Gastrocnemius medialis (tissue), 4 donors: ENCODE measurements around the gene PSME3. TPM values are rescaled to one million over a fixed set of nuclear protein-coding genes. Genes with fewer than 3 reads are reported as not detected.
A peak's percentile ranks its signal among the peaks of the same experiment; 100 is the strongest.
"Not testable (repeated sequence)": the region's sequence is repeated elsewhere in the genome, so short reads cannot be mapped to it uniquely, and the experiment has no call there.

ENCODE experiments used
- ATAC-seq, 2 donors: fragments of 150-250 bp; one replicate each; pipeline ENCODE4 v1.9.1; 2016
- DNase-seq, 2 donors: peaks; one replicate each; pipeline ENCODE4 v3.0.0-alpha.2; 2019
- H3K27ac ChIP-seq, 4 donors: fragments of 200-600 bp; sonication (generic); 1 replicate in 1 of 4; 2 replicates in 3 of 4; pipeline ENCODE4 v1.5.1; 2016 to 2018; ENCODE audit warnings: mild to moderate bottlenecking in 2 of 4, moderate library complexity in 1 of 4
- H3K27me3 ChIP-seq, 3 donors: fragments of 200-600 bp; sonication (generic) in 2 of 3; 1 replicate in 1 of 3; 2 replicates in 2 of 3; pipeline versions ENCODE4 v1.5.1 to v1.6.0; 2016 to 2019; ENCODE audit warnings: mild to moderate bottlenecking in 1 of 3, moderate library complexity in 1 of 3
- H3K36me3 ChIP-seq, 2 donors: fragments of 200-600 bp; sonication (generic) in 1 of 2; one replicate each; pipeline ENCODE4 v1.5.1; 2017 to 2018
- H3K4me1 ChIP-seq, 2 donors: fragments of 200-600 bp; sonication (generic) in 1 of 2; one replicate each; pipeline ENCODE4 v1.5.1; 2016 to 2017; ENCODE audit warnings: mild to moderate bottlenecking in 2 of 2
- H3K4me3 ChIP-seq, 4 donors: fragments of 200-600 bp; sonication (generic) in 3 of 4; 1 replicate in 1 of 4; 2 replicates in 3 of 4; pipeline ENCODE4 v1.5.1; 2016 to 2019; ENCODE audit warnings: mild to moderate bottlenecking in 2 of 4
- H3K9me3 ChIP-seq, 3 donors: fragments of 200-600 bp; sonication (generic) in 2 of 3; 1 replicate in 1 of 3; 2 replicates in 2 of 3; pipeline ENCODE4 v1.5.1; 2016 to 2019
- POLR2A ChIP-seq, 2 donors: fragments of 450-650 bp; IDR thresholded peaks; one replicate each; pipeline ENCODE4 v1.6.1; 2017; ENCODE audit warnings: antibody characterized with exemption in 2 of 2, mild to moderate bottlenecking in 2 of 2, moderate library complexity in 2 of 2
- in situ Hi-C, 4 donors: fragments of 200-750 bp; cut with MboI; loops; one replicate each; pipeline versions ENCODE4 v1.15.0 to v1.8.0; 2017; ENCODE audit warnings: low sequenced_read_pairs in 4 of 4
- intact Hi-C: fragments of 100-400 bp; cut with DNase I; formaldehyde crosslinking; loops from one replicate; pipeline ENCODE4 v1.15.1; 2023; ENCODE audit warnings: low total_unique reads
- total RNA-seq, 4 donors: library from RNA; depleted of rRNA; stranded (reverse); fragments of >200 nt; gene quantifications; one replicate each; pipeline versions ENCODE4 v1.1.0 to v1.2.3, GENCODE V29; 2016
- TF ChIP-seq, protein P1 (sequence below), 5 experiments: fragments of 450-650 bp in 3 of 5; fragments of 200-600 bp in 2 of 5; sonication (generic) in 2 of 5; IDR thresholded peaks in 4 of 5; conservative IDR thresholded peaks in 1 of 5; 1 replicate in 4 of 5; 2 replicates in 1 of 5; pipeline ENCODE4 v1.5.1; 2016 to 2019; ENCODE audit warnings: antibody characterized with exemption in 5 of 5, mild to moderate bottlenecking in 3 of 5, moderate library complexity in 3 of 5

Gene PSME3
- total RNA-seq, 4 donors from 2014 or later: 84.2 to 101 (median 88.7) TPM

DNA sequence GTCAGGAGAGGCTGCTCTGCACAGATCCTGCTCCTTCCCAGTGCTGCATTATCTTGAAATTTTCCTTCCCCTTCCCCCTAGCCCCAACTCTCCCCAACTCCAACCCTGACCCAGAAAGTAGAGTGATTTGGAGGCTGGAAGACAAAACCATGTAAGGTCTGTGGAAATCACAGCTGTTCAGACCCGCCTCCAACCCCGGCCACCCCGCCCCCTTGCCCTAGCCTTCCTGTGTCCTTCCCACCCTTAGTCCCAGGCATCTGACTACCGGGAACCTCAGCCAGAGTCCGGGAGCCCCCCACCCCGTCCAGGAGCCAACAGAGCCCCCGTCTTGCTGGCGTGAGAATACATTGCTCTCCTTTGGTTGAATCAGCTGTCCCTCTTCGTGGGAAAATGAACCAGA, 17.8 kb downstream of the PSME3 start, which contains the start of gene AOC3:
Gene AOC3, plus strand, starts transcription at position 246 of the 400 bp plus-strand sequence. Its CDS starts 145 bp downstream, at position 391.
- in situ Hi-C loops (no loop called here), intact Hi-C loops (no loop called here)
- Histone ChIP-seq H3K9me3 (no peaks in the 10 kb centered on the region), H3K27ac (peak within 1 kb of the TSS in 3 of 4 donors; percentile 64 to 72 (median 64)), H3K4me3 (peak within 1 kb of the TSS in 3 of 4 donors; percentile 26 to 45 (median 43)), H3K27me3 (peaks cover 0 to 14% (median 0%) of the 10 kb centered on the region in 3 donors), H3K4me1 (peaks cover 0 to 6% of the 10 kb centered on the region in 2 donors), H3K36me3 (no peaks in the 10 kb centered on the region)
- TF ChIP-seq, protein P1, sequence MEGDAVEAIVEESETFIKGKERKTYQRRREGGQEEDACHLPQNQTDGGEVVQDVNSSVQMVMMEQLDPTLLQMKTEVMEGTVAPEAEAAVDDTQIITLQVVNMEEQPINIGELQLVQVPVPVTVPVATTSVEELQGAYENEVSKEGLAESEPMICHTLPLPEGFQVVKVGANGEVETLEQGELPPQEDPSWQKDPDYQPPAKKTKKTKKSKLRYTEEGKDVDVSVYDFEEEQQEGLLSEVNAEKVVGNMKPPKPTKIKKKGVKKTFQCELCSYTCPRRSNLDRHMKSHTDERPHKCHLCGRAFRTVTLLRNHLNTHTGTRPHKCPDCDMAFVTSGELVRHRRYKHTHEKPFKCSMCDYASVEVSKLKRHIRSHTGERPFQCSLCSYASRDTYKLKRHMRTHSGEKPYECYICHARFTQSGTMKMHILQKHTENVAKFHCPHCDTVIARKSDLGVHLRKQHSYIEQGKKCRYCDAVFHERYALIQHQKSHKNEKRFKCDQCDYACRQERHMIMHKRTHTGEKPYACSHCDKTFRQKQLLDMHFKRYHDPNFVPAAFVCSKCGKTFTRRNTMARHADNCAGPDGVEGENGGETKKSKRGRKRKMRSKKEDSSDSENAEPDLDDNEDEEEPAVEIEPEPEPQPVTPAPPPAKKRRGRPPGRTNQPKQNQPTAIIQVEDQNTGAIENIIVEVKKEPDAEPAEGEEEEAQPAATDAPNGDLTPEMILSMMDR (IDR thresholded peaks at IDR 0.05 in 4 of 5, conservative IDR thresholded peaks at IDR 0.05 in 1 of 5): no peak
- no peak for TF ChIP-seq POLR2A (IDR thresholded peaks at IDR 0.05)
- DNase-seq (no peak), ATAC-seq (peak in 1 of 2 donors; percentile 16)

DNA sequence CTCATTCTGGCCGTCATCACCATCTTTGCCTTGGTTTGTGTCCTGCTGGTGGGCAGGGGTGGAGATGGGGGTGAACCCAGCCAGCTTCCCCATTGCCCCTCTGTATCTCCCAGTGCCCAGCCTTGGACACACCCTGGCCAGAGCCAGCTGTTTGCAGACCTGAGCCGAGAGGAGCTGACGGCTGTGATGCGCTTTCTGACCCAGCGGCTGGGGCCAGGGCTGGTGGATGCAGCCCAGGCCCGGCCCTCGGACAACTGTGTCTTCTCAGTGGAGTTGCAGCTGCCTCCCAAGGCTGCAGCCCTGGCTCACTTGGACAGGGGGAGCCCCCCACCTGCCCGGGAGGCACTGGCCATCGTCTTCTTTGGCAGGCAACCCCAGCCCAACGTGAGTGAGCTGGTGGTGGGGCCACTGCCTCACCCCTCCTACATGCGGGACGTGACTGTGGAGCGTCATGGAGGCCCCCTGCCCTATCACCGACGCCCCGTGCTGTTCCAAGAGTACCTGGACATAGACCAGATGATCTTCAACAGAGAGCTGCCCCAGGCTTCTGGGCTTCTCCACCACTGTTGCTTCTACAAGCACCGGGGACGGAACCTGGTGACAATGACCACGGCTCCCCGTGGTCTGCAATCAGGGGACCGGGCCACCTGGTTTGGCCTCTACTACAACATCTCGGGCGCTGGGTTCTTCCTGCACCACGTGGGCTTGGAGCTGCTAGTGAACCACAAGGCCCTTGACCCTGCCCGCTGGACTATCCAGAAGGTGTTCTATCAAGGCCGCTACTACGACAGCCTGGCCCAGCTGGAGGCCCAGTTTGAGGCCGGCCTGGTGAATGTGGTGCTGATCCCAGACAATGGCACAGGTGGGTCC, 18.4 kb downstream of the PSME3 start:
- in situ Hi-C loops, ATAC-seq, intact Hi-C loops, H3K36me3 ChIP-seq, DNase-seq, H3K9me3 ChIP-seq, H3K4me1 ChIP-seq: not testable (repeated sequence)
- H3K27me3 ChIP-seq: peaks cover 0 to 14% (median 0%) of the 10 kb centered on the region in 3 donors
- H3K27ac ChIP-seq: peak overlapping the region in 3 of 4 donors; percentile 64 to 72 (median 64)
- peak overlapping the region in 3 of 4 donors; percentile 26 to 45 (median 43) for H3K4me3 ChIP-seq

DNA sequence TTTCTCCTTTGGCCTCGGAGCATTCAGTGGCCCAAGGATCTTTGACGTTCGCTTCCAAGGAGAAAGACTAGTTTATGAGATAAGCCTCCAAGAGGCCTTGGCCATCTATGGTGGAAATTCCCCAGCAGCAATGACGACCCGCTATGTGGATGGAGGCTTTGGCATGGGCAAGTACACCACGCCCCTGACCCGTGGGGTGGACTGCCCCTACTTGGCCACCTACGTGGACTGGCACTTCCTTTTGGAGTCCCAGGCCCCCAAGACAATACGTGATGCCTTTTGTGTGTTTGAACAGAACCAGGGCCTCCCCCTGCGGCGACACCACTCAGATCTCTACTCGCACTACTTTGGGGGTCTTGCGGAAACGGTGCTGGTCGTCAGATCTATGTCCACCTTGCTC, 19.2 kb downstream of the PSME3 start:
- DNase-seq (no peak), ATAC-seq (no peak)
- intact Hi-C loops (no loop called here), in situ Hi-C loops (no loop called here)
- H3K9me3 ChIP-seq: no peaks in the 10 kb centered on the region
- no peak for TF ChIP-seq POLR2A (IDR thresholded peaks at IDR 0.05)
- TF ChIP-seq, protein P1 (IDR thresholded peaks at IDR 0.05 in 4 of 5, conservative IDR thresholded peaks at IDR 0.05 in 1 of 5): no peak
- H3K27me3 ChIP-seq: peaks cover 0 to 14% (median 0%) of the 10 kb centered on the region in 3 donors
- H3K4me1 ChIP-seq: peaks cover 0 to 6% of the 10 kb centered on the region in 2 donors
- peak overlapping the region; percentile 56 to 64 (median 62) for H3K27ac ChIP-seq
- no peaks in the 10 kb centered on the region for H3K36me3 ChIP-seq
- peak overlapping the region in 3 of 4 donors; percentile 15 to 45 (median 26) for H3K4me3 ChIP-seq

GRCh38 chr17:42853004-42853403, 19.8 kb downstream of the PSME3 start:
- in situ Hi-C loops: no loop called here
- H3K27ac ChIP-seq: peak overlapping the region; percentile 56 to 64 (median 62)

More at GRCh38 chr17:42853004-42853403, 19.8 kb downstream of the PSME3 start:
- intact Hi-C loops: no loop called here
- DNase-seq: no peak
- H3K4me1 ChIP-seq: peaks cover 0 to 6% of the 10 kb centered on the region in 2 donors
- TF ChIP-seq, protein P1 (IDR thresholded peaks at IDR 0.05 in 4 of 5, conservative IDR thresholded peaks at IDR 0.05 in 1 of 5): no peak
- TF ChIP-seq POLR2A (IDR thresholded peaks at IDR 0.05): no peak
- H3K4me3 ChIP-seq: peak overlapping the region; percentile 15 to 45 (median 24)
- H3K9me3 ChIP-seq: no peaks in the 10 kb centered on the region
- ATAC-seq: peak in 1 of 2 donors; percentile 20
- H3K27me3 ChIP-seq: peaks cover 0 to 14% (median 0%) of the 10 kb centered on the region in 3 donors
- no peaks in the 10 kb centered on the region for H3K36me3 ChIP-seq
